T-cell (primary cell): ENCODE data around the gene CHIT1. TPM values are rescaled to one million over a fixed set of nuclear protein-coding genes. Genes with fewer than 3 reads are reported as not detected.

Experiments
- ATAC-seq, 4 experiments: fragments of 200-7000 bp in 3 of 4; fragments of 150-1000 bp in 1 of 4; cut with Tn5 transposase; replicated peaks in 1 of 4; 1 replicate in 3 of 4; 2 replicates in 1 of 4; pipeline ENCODE4 v1.10.0; 2021; ENCODE audit warnings: moderate library complexity in 3 of 4, mild to moderate bottlenecking in 2 of 4, moderate number of reproducible peaks in 1 of 4
- CTCF ChIA-PET, 2 donors: fragments of 300-600 bp; sonication (Branson Sonifier 250); formaldehyde crosslinking; loops; one replicate each; lab custom pipeline; 2022; ENCODE audit warnings: antibody characterized with exemption in 2 of 2; lab: Charles Lee
- POLR2A ChIA-PET, 2 donors: fragments of 300-600 bp; sonication (Branson Sonifier 250); formaldehyde crosslinking; loops; one replicate each; lab custom pipeline; 2022; ENCODE audit warnings: antibody characterized with exemption in 2 of 2; lab: Charles Lee
- DNase-seq, 35 experiments: peaks; one replicate each; pipeline versions ENCODE4 v3.0.0 to v3.0.0-alpha.2; 2013 to 2023
- H3K27ac ChIP-seq: one replicate; pipeline ENCODE4 v1.5.1; 2013; ENCODE audit warnings: low read length
- H3K27me3 ChIP-seq, 2 experiments: replicated peaks in 1 of 2; 1 replicate in 1 of 2; 2 replicates in 1 of 2; pipeline versions ENCODE4 v1.6.1 to v1.7.0; 2013; ENCODE audit warnings: low read length in 1 of 2, mixed read lengths in 1 of 2; ENCODE audit not compliant: control insufficient read depth in 2 of 2, insufficient read depth in 2 of 2; ENCODE audit errors: extremely low read depth in 1 of 2
- H3K36me3 ChIP-seq, 2 donors: 1 replicate in 1 of 2; 2 replicates in 1 of 2; pipeline versions ENCODE4 v1.6.1 to v1.7.0; 2013; ENCODE audit warnings: low read length in 1 of 2; ENCODE audit not compliant: control insufficient read depth in 2 of 2, insufficient read depth in 1 of 2; ENCODE audit errors: extremely low read depth in 1 of 2
- H3K4me1 ChIP-seq, 2 experiments: 1 replicate in 1 of 2; 2 replicates in 1 of 2; pipeline versions ENCODE4 v1.6.1 to v1.7.0; 2013; ENCODE audit warnings: low read length in 2 of 2, mixed read lengths in 1 of 2; ENCODE audit not compliant: insufficient read depth in 2 of 2, control insufficient read depth in 1 of 2; ENCODE audit errors: extremely low read depth in 1 of 2
- H3K4me3 ChIP-seq, 2 donors: 1 replicate in 1 of 2; 2 replicates in 1 of 2; pipeline versions ENCODE4 v1.5.1 to v1.7.0; 2013; ENCODE audit warnings: mild to moderate bottlenecking in 2 of 2, low read length in 1 of 2, moderate library complexity in 1 of 2; ENCODE audit not compliant: control insufficient read depth in 1 of 2; ENCODE audit errors: extremely low read depth in 1 of 2
- H3K9me3 ChIP-seq: 2 replicates; pipeline ENCODE4 v1.7.0; 2013
- H3K27ac Mint-ChIP-seq, 2 donors: one replicate each; pipeline ENCODE4 v1.8.0; 2020 to 2021; ENCODE audit warnings: mild to moderate bottlenecking in 2 of 2, mixed read lengths in 2 of 2
- H3K27me3 Mint-ChIP-seq, 2 donors: one replicate each; pipeline ENCODE4 v1.8.0; 2021 to 2022; ENCODE audit warnings: mixed read lengths in 2 of 2
- H3K36me3 Mint-ChIP-seq: one replicate; pipeline ENCODE4 v1.8.0; 2021; ENCODE audit warnings: mixed read lengths
- H3K4me1 Mint-ChIP-seq, 3 donors: one replicate each; pipeline ENCODE4 v1.8.0; 2020 to 2022; ENCODE audit warnings: mixed read lengths in 3 of 3, mild to moderate bottlenecking in 1 of 3
- H3K4me3 Mint-ChIP-seq, 3 donors: one replicate each; pipeline ENCODE4 v1.8.0; 2020 to 2022; ENCODE audit warnings: mild to moderate bottlenecking in 3 of 3, mixed read lengths in 3 of 3, moderate library complexity in 3 of 3
- H3K9me3 Mint-ChIP-seq, 3 donors: one replicate each; pipeline ENCODE4 v1.8.0; 2020 to 2022; ENCODE audit warnings: mixed read lengths in 3 of 3
- WGBS: methylation state at CpG from one replicate; pipeline ENCODE4 v1.1.5; 2013; ENCODE audit warnings: missing lambda C conversion rate; ENCODE audit not compliant: insufficient coverage; 5-methylcytosine and 5-hydroxymethylcytosine counted together
- total RNA-seq, 35 experiments: library from RNA in 6 of 35; stranded (reverse) in 6 of 35; fragments of 120-200 nt in 1 of 35; gene quantifications; one replicate each; pipeline versions ENCODE4 v1.2.1 to v1.2.4 and lab custom pipeline; 2013 to 2026

The CHIT1 gene
- total RNA-seq, 5 donors from 2014 or later (not counting 1 experiment from before 2014, with no cell fraction given) = 0.12 to 2.3 (median 0.92) TPM; not detected in 1

- no peak overlapping the region for H3K27ac ChIP-seq
- no peaks in the 10 kb centered on the region for H3K4me1 ChIP-seq
- no CpG with 5 or more reads among the region's 3 CpGs for WGBS
- H3K36me3 Mint-ChIP-seq = no peaks in the 10 kb centered on the region
- H3K4me3 Mint-ChIP-seq = no peak overlapping the region
- H3K27me3 ChIP-seq = peaks cover 0 to 23% of the 10 kb centered on the region in 2 experiments
- H3K4me3 ChIP-seq = no peak overlapping the region
- H3K36me3 ChIP-seq = no peaks in the 10 kb centered on the region
- POLR2A ChIA-PET = no interaction called here
- DNase-seq = no peak
- H3K9me3 Mint-ChIP-seq = no peaks in the 10 kb centered on the region
- H3K27ac Mint-ChIP-seq = no peak overlapping the region
- CTCF ChIA-PET = interaction anchor here in 1 of 2 donors (0.6 kb wide), 1 partner anchor 430 kb away, joined by 9 read pairs; no protein-coding TSS in a partner anchor
- ATAC-seq = no peak
- H3K9me3 ChIP-seq = no peaks in the 10 kb centered on the region
- H3K27me3 Mint-ChIP-seq = peaks cover 12 to 32% of the 10 kb centered on the region in 2 donors
- H3K4me1 Mint-ChIP-seq = no peaks in the 10 kb centered on the region
Measured at GRCh38 chr1:203197625-203198024, 31.8 kb downstream of the CHIT1 start.

DNA sequence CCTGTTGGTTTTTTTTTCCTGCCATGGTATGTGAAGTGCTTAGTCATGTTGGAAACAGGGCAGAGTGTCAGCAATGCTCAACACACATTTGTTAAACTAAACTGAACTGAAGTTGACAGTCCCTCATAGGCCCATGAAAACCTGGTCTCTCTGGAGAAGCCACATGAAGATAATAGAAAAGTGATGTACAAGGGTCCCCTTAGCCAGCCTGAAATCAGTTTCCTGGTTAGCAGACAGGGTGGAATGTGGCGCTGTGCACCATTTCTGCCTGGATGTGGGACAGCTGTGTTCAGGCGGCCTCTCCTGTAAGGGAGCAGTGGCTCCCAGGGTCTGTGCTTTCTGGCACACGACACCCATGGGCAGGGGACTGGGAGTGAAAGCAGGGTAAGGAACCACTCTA lies 33.1 kb downstream of the CHIT1 start:
- CTCF ChIA-PET = interaction anchor here in 1 of 2 donors (0.5 to 0.9 kb wide), 2 partner anchors 39 to 869 kb away, joined by 4 to 5 read pairs; no protein-coding TSS in a partner anchor

DNA sequence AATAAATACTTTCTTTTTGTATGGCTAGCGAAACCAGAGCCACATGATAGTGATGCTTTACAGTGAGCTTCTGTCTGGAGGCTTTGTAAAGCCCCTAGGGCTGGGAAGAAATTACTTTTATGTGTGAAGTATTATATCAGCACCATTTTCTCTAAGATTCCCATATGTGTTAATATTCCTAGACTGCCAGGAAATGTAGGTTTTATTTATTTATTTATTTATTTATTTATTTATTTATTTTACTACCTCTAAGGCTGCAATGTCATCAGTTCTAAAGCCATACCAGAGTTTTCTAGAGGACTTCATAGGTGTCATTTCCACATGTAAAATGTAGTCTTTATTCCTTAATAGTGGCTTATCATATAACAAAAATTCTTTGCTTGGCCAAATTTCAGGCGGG lies 38.5 kb downstream of the CHIT1 start:
- ATAC-seq = no peak
- Mint-ChIP-seq H3K27me3 (peaks cover 4% of the 10 kb centered on the region in 2 donors), H3K9me3 (no peaks in the 10 kb centered on the region), H3K36me3 (no peaks in the 10 kb centered on the region), H3K27ac (no peak overlapping the region), H3K4me1 (peaks cover 0 to 3% (median 0%) of the 10 kb centered on the region in 3 donors), H3K4me3 (no peak overlapping the region)
- no peak for DNase-seq
- no peak overlapping the region for H3K4me3 ChIP-seq
- H3K27ac ChIP-seq = no peak overlapping the region
- H3K9me3 ChIP-seq = no peaks in the 10 kb centered on the region
- H3K4me1 ChIP-seq = no peaks in the 10 kb centered on the region
- H3K36me3 ChIP-seq = no peaks in the 10 kb centered on the region
- CTCF ChIA-PET = no interaction called here
- H3K27me3 ChIP-seq = peaks cover 0 to 7% of the 10 kb centered on the region in 2 experiments
- POLR2A ChIA-PET = no interaction called here
- WGBS = 100% methylated on average over 1 of the region's 2 CpGs

More for the DNA sequence above, 33.1 kb downstream of the CHIT1 start:
- H3K9me3 Mint-ChIP-seq = no peaks in the 10 kb centered on the region
- no peaks in the 10 kb centered on the region for H3K4me1 Mint-ChIP-seq
- H3K4me3 ChIP-seq = no peak overlapping the region
- H3K27ac Mint-ChIP-seq = no peak overlapping the region
- H3K4me1 ChIP-seq = no peaks in the 10 kb centered on the region
- H3K9me3 ChIP-seq = no peaks in the 10 kb centered on the region
- no peak overlapping the region for H3K27ac ChIP-seq
- ATAC-seq = no peak
- POLR2A ChIA-PET = no interaction called here
- no peak overlapping the region for H3K4me3 Mint-ChIP-seq
- WGBS = 94% methylated on average over 3 of the region's 3 CpGs
- DNase-seq = no peak
- no peaks in the 10 kb centered on the region for H3K36me3 ChIP-seq
- H3K27me3 ChIP-seq = peaks cover 0 to 17% of the 10 kb centered on the region in 2 experiments
- H3K36me3 Mint-ChIP-seq = no peaks in the 10 kb centered on the region
- peaks cover 11 to 23% of the 10 kb centered on the region in 2 donors for H3K27me3 Mint-ChIP-seq

- peaks cover 0 to 3% (median 0%) of the 10 kb centered on the region in 3 donors for H3K4me1 Mint-ChIP-seq
- no peaks in the 10 kb centered on the region for H3K9me3 Mint-ChIP-seq
- DNase-seq (no peak), ATAC-seq (no peak)
- Histone ChIP-seq H3K36me3 (no peaks in the 10 kb centered on the region), H3K4me3 (no peak overlapping the region), H3K27me3 (peaks cover 0 to 7% of the 10 kb centered on the region in 2 experiments), H3K9me3 (no peaks in the 10 kb centered on the region), H3K4me1 (no peaks in the 10 kb centered on the region), H3K27ac (no peak overlapping the region)
- 87% methylated on average over 3 of the region's 7 CpGs for WGBS
- H3K27me3 Mint-ChIP-seq = peaks cover 4% of the 10 kb centered on the region in 2 donors
- ChIA-PET POLR2A (no interaction called here), CTCF (no interaction called here)
- no peak overlapping the region for H3K4me3 Mint-ChIP-seq
- no peaks in the 10 kb centered on the region for H3K36me3 Mint-ChIP-seq
- no peak overlapping the region for H3K27ac Mint-ChIP-seq
Measured at GRCh38 chr1:203189951-203190352, 39.5 kb downstream of the CHIT1 start.

DNA sequence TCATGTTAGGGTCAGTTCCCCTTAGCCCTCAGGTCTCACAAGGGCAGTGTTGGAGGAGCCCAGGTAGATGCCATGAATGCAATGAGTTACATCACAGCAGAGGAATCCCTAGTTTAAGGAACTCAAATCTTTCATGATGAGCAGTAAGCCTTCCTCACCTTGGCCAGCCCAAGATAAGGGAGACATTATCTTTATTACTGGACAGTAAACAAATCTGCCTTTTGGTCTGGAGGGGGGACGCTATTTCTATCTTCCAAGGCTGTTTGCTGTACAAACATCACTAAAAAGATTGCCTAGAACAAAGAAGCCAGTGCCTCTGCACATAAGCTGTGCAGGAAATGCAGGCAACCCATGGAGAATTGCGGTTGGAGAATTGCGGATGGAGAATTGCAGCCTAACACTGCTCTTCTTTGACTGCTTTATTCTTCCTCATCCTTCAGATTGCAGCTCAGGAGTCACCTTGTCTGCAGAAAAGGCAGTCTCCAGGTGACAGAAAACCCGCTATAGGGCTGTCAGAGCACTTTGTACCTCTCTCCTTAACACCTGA lies 40.7 kb downstream of the CHIT1 start:
- ATAC-seq (no peak), DNase-seq (no peak)
- Mint-ChIP-seq H3K9me3 (no peaks in the 10 kb centered on the region), H3K36me3 (no peaks in the 10 kb centered on the region), H3K4me1 (peaks cover 0 to 3% (median 0%) of the 10 kb centered on the region in 3 donors), H3K4me3 (no peak overlapping the region), H3K27ac (no peak overlapping the region), H3K27me3 (peaks cover 4% of the 10 kb centered on the region in 2 donors)
- no peaks in the 10 kb centered on the region for H3K4me1 ChIP-seq
- H3K4me3 ChIP-seq = no peak overlapping the region
- WGBS = 100% methylated on average over 2 of the region's 4 CpGs
- no peaks in the 10 kb centered on the region for H3K36me3 ChIP-seq
- peaks cover 0 to 3% of the 10 kb centered on the region in 2 experiments for H3K27me3 ChIP-seq
- ChIA-PET POLR2A (no interaction called here), CTCF (no interaction called here)
- H3K27ac ChIP-seq = no peak overlapping the region
- H3K9me3 ChIP-seq = no peaks in the 10 kb centered on the region

DNA sequence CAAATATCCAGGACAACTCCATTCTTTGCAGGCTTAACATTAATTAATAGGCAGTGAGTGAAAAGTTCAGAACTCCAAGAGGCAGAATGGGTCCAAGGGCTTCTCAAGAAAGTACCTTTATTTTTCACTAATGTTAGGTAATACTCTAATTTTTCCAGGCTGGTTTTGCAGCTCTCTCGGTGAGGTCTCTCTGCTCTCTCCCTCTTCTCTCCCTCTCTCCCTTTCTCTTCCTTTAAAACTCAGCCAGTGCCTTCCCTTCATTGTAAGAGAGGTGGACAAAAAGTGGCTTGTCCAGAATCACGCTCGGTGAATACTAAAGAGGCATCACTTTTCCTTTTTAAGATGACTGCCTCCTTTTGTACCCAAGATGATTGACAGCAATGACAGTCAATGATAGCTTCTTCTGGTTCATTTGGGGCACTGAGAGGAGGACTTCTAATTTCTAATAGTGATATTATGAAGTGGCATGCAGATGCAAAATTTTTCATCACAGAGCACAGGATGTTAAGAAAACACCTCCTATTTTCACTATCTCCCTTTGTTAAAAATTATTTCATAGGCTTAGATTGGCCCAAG lies 41.7 kb downstream of the CHIT1 start:
- no peak for ATAC-seq
- Histone ChIP-seq H3K27me3 (peaks cover 0 to 7% of the 10 kb centered on the region in 2 experiments), H3K4me1 (no peaks in the 10 kb centered on the region), H3K27ac (no peak overlapping the region), H3K4me3 (no peak overlapping the region), H3K36me3 (no peaks in the 10 kb centered on the region), H3K9me3 (no peaks in the 10 kb centered on the region)
- POLR2A ChIA-PET = no interaction called here
- peaks cover 4% of the 10 kb centered on the region in 2 donors for H3K27me3 Mint-ChIP-seq
- CTCF ChIA-PET = no interaction called here
- H3K4me3 Mint-ChIP-seq = no peak overlapping the region
- H3K27ac Mint-ChIP-seq = no peak overlapping the region
- no peaks in the 10 kb centered on the region for H3K36me3 Mint-ChIP-seq
- no peak for DNase-seq
- H3K4me1 Mint-ChIP-seq = peaks cover 0 to 3% (median 0%) of the 10 kb centered on the region in 3 donors
- WGBS = no CpG with 5 or more reads among the region's 3 CpGs
- H3K9me3 Mint-ChIP-seq = no peaks in the 10 kb centered on the region
